Glomerular visceral epithelial cell (primary cell): ENCODE results near the gene SOX6.
"Not testable (repeated sequence)": the region's sequence is repeated elsewhere in the genome, so short reads cannot be mapped to it uniquely, and the experiment has no call there.

Source experiments
- DNase-seq: peaks from one replicate; pipeline ENCODE4 v3.0.0-alpha.2; 2016; ENCODE audit errors: extremely low spot score

SOX6 gene

GRCh38 chr11:16096336-16096735, 260.0 kb downstream of the SOX6 start:
- no peak for DNase-seq

DNA sequence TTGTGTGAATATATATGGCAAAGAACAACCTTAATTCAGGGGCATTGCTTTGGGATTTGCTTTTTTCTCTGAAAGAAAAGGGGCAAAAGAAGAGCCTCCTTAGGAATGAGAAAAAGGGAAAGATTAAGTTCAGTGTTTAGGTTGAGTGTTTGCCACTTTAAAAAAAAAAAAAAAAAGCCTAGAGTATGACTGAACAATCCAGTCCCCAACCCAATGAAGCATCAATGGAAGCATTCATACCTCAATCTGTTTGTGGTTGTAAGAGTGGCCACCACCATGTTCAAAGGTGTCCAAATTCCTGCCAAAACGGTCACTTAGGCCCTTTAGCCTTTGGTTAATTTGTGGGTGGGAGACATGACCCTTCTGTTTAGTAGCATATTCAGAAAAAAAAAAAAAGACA, 260.6 kb downstream of the SOX6 start:
- DNase-seq: no peak

- DNase-seq: no peak
Measured at GRCh38 chr11:16093889-16094653, 262.3 kb downstream of the SOX6 start.

DNA sequence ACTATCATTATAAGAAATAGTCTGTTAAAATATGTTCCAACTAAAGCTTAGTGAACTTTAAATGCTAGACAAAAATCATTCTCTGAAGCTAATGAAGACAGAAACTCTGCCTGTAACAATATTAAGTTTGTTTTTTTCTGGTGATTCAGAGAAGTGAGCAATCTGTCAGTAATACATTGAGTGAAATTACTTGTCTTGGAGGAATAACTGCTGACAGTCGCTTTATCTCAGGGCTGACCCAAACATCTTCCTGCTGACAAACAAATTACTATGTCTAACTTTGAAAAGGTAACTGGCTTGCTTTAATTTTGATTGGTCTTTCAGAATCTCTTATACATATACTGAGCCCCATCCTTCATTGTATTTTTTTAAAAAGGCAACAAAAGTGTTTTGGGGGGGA, 264.5 kb downstream of the SOX6 start:
- no peak for DNase-seq

DNA sequence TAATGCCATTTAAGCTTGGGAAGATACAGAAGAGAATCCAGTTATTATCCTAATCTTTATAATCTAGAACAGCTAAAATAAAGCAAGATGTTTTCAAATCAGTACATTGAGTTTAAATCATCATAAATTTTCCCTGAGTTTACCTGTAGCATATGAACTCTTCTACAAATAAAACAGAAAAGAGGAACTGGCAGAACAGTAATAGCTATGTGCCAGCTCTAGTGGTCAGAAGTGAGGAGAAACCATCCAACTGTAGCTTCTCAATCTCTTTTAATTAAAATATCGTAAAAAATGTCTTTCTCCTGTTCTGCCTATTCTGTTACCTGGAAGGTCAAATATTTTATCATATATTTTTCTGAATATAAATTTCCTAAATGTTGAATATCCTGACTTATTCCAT, 266.9 kb downstream of the SOX6 start:
- DNase-seq: no peak

DNA sequence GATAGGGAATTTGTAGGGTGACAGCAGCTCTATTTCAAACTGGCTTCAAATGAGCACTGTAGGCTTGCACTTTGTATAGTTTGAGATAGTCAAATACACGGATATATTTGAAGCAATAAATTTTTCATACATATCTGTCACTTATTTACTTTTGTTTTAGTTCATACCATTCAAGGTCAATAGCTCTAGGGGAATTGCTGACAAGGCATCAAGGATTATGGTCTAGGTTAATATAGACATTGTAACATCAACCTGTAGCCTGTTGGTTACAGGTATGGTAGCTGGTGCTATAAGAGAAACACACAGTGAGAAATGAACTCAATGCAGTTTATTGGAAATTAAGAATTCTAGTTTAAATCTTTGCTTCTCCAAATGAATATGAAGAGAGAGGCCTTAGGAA, 267.6 kb downstream of the SOX6 start:
- no peak for DNase-seq

DNA sequence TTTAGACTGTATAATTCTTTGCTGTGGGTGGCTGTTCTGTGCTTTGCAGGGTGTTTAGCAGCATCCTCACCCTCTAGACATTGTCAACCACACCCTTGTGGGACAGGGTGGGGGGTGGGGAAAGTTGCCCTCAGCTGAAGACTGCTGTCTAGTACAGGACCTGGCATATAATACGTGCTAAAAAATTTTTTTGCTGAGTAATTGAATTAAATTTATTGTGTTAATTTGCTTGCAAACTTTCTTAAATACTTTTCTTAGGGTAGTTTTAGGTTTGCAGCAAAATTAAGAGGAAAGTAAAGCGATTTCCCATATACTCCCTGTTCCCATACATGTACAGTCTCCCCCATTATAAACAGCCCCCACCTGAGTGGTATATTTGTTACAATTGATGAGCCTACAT, 268.5 kb downstream of the SOX6 start:
- no peak for DNase-seq

- no peak for DNase-seq
Measured at GRCh38 chr11:16086229-16086819, 270.0 kb downstream of the SOX6 start.

DNA sequence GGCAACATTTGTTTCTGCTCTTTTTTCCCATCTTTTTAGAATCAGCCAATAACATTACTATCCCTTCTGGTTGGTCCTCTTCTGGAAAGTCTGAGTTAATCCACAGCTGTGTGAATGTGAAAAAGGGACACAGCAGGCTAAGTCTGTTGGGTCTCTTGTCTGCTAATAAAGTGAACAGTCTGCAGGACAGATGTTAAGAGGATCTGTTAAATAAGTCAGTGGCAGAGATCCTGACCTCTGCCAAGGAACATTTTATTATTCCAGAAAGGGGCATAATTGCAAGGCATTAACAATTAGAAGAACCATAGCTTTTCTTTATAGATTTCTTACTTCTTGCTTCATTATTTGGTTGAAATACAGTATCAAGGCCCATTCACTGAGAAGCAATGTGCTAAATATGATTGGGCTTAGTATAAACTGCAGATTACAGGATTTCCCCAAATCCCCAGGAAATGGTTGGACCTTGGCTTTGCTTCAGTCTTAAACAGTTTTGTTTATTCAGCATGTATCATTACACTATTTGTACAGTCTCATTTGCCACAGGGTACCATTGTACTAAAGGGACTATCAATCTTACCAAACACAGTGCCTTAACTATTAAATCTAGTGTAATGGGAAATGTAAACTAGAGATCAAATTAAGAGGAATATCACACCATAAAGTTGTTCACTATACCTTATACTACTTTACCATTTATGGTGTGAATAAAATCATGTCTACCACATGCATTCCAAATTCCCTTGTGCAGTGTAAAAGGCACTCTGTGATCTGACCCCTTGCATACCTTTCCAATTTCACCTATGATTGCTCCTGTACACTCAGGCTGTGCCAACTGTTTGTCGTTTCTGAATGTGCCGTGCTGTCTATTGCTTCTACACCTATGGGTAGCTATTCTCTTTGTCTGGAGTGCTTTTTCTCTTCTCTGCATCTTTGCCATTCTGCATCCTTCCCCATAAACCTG, 274.0 kb downstream of the SOX6 start:
- DNase-seq: no peak

- DNase-seq: no peak
Measured at GRCh38 chr11:16081382-16082094, 274.8 kb downstream of the SOX6 start.

GRCh38 chr11:16080688-16081381, 275.5 kb downstream of the SOX6 start:
- no peak for DNase-seq

GRCh38 chr11:16078936-16079335, 277.4 kb downstream of the SOX6 start:
- no peak for DNase-seq

GRCh38 chr11:16070573-16070972, 285.8 kb downstream of the SOX6 start:
- no peak for DNase-seq

DNA sequence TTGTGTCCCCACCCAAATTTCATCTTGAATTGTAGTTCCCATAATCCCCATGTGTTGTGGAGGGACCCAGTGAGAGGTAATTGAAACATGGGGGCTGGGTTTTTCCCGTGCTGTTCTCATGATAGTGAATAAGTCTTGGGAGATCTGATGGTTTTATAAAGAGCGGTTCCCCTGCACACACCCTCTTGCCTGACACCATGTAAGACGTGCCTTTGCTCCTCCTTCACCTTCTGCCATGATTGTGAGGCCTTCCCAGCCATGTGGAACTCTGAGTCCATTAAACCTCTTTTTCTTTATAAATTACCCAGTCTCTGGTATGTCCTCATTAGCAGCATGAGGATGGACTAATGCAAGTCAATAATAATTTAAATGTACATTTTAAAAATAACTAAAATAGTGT, 289.1 kb downstream of the SOX6 start:
- not testable (repeated sequence) for DNase-seq

DNA sequence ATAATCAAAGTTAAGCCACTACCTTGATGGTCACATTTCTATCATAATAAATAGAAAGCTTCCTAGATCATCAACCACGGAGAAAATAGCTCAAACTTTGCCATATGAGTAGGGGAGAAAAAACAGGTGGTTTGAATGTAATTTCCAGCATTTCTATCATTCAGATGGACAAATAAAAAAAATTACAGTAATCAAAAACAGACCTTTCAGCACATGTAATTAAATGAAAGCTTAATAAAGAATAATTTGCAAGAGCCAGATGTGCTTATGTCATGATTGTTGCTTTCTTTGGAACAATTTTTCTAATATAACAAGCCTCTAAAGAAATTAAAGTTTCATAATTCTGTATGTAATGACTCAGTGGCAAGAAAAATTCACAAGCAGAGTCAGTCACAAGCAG, 297.0 kb downstream of the SOX6 start:
- no peak for DNase-seq

- DNase-seq: no peak
Measured at GRCh38 chr11:16058671-16059070, 297.7 kb downstream of the SOX6 start.

DNA sequence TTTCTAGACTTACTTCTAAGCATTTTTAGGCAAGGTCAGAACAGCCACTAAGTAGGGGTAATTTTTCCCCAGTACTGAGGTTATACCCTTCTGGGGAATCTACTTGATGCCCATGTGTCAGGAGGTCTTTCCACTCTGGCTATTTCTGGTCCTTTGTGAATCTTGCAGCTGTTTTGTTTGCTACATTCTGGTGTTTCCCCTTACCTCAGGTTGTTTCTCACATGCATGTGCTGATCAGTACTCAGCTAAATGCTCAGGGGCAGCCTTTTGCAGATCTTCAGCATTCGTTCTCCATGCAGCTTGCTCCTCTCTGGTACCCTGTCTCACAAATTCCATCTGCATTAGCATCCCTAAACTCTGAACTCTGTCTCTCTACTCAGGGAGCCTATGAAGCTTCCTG, 303.6 kb downstream of the SOX6 start:
- DNase-seq: no peak

- no peak for DNase-seq
Measured at GRCh38 chr11:16049611-16050010, 306.7 kb downstream of the SOX6 start.

GRCh38 chr11:16047073-16047472, 309.3 kb downstream of the SOX6 start:
- DNase-seq: no peak

GRCh38 chr11:16043617-16044016, 312.7 kb downstream of the SOX6 start:
- DNase-seq: no peak

DNA sequence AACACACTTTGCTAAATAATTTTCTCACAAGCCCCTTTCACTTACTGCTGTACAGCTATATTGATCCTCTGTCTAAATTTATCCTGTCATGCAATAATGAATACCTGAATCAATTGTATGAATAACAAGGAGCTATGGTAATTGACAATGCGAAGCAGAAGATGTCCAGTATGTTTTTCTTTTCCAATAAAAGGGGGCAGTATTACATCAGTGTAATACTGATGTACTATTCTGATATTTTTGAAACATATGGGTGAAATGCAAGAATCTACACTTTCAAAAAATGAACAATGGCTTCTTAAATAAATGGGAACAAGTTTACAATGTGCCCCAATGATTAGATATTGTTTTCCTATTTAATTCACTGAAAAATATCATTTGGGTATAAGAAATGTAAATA, 315.1 kb downstream of the SOX6 start:
- no peak for DNase-seq
